Psoas muscle (tissue), 8 donors: ENCODE data around the gene AK2. TPM values are rescaled to one million over a fixed set of nuclear protein-coding genes. Genes with fewer than 3 reads are reported as not detected.

Source experiments
- ATAC-seq, 4 donors: fragments of 200-7000 bp; cut with Tn5 transposase; one replicate each; pipeline ENCODE4 v1.9.1; 2020; ENCODE audit warnings: moderate library complexity in 3 of 4, mild to moderate bottlenecking in 2 of 4
- DNase-seq, 2 donors: peaks; one replicate each; pipeline ENCODE4 v3.0.0-alpha.2; 2020
- H3K27ac ChIP-seq: fragments of 200-600 bp; one replicate; pipeline ENCODE4 v1.8.0; 2022
- H3K27me3 ChIP-seq, 3 donors: fragments of 200-600 bp in 1 of 3; one replicate each; pipeline versions ENCODE4 v1.6.1 to v1.8.0; 2013 to 2022; ENCODE audit warnings: low read length in 2 of 3, mild to moderate bottlenecking in 2 of 3, moderate library complexity in 1 of 3; ENCODE audit not compliant: insufficient read depth in 3 of 3
- H3K36me3 ChIP-seq, 2 donors: fragments of 200-600 bp in 1 of 2; one replicate each; pipeline versions ENCODE4 v1.6.1 to v1.8.0; 2013 to 2022; ENCODE audit warnings: low read depth in 1 of 2, mild to moderate bottlenecking in 1 of 2, moderate library complexity in 1 of 2; ENCODE audit not compliant: insufficient read depth in 1 of 2
- H3K4me1 ChIP-seq: fragments of 200-600 bp; one replicate; pipeline ENCODE4 v1.8.0; 2022
- H3K4me3 ChIP-seq: fragments of 200-600 bp; one replicate; pipeline ENCODE4 v1.8.0; 2022; ENCODE audit warnings: mild to moderate bottlenecking
- H3K9me3 ChIP-seq: fragments of 200-600 bp; one replicate; pipeline ENCODE4 v1.8.0; 2022
- WGBS, 3 donors: extraction: QIAGEN DNeasy Blood & Tissue Kit; methylation state at CpG; one replicate each; pipeline versions ENCODE4 v1.1.6 to v1.1.7; 2013; 5-methylcytosine and 5-hydroxymethylcytosine counted together
- intact Hi-C, 2 donors: fragments of 100-400 bp; cut with DNase I; formaldehyde crosslinking; loops; one replicate each; pipeline versions ENCODE4 v1.11.0 to v1.14.2; 2022
- polyA plus RNA-seq, 3 donors: library from polyadenylated mRNA; stranded (reverse); fragments of 200-250 nt; gene quantifications; one replicate each; pipeline ENCODE4 v1.2.3, GENCODE V29; 2013
- total RNA-seq, 4 donors: library from RNA; stranded (reverse); fragmentation: NEBNext Ultra II Directional in 2 of 4; extraction: Animal tissue kit (Norgen Biotek cat#: 25700) in 2 of 4; gene quantifications; one replicate each; pipeline versions ENCODE4 v1.2.1 to v1.2.4, GENCODE V29; 2021 to 2023
- TF ChIP-seq, protein P1 (sequence below): fragments of 200-600 bp; IDR thresholded peaks from one replicate; pipeline ENCODE4 v1.8.0; 2022; ENCODE audit warnings: antibody characterized with exemption
- donor health status: healthy with polysubstance abuse.
- donor health status: DM: no; HTN: no; CAD: no; lungs with moderate emphysema.
- donor health status: Bipolar disorder and iron deficiency.
- donor health status: healthy.
- donor health status: DM: yes; HTN: yes; CAD: no.
- donor health status: DM: no; HTN: no; CAD: no.
- donor health status: DM: no; HTN: no; CAD: no.
- donor health status: DM: yes; HTN: yes; CAD: no.

The AK2 gene
- total and polyA plus RNA-seq, 7 donors = 108 to 270 (median 152) TPM

DNA sequence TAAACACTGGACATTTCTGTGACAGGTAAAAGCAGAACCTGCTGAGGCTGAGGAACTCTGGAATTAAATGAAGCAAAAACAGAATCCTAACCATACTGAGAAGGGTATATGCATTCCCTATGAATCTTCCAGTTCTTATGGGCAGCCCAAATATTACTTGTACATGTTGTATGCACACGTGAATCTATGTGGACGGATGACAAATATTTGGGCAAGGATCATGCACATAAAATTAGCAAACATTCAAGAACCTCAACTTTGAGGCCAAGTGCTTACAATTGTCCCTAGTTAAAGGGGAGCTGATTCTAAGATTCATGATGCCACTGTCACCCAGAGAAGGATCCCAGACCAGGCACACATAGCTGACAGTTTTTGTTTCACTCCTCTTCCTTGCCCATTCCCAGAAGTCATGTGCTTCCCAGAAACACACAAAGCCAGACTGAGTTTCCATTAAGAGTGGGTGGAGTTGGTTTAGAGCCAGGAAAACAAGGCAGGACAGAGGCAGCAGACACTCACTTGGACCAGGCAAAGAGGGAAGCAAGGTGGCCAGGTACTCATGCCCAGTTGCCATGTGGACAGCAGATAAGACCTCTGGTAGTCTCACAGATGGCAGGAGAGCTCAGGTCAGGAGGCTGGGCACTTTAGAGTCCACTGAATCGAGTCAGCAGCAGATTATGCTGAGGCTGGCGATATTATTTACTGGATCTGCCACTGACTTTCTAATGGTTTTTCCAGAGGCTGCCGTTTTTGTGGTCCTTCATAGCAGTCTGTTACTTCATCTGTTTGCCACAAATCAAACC lies 25.6 kb downstream of the AK2 start:
- no peaks in the 10 kb centered on the region for H3K27me3 ChIP-seq
- no peak overlapping the region for H3K4me3 ChIP-seq
- peak; percentile 26 to 45 (median 35) for ATAC-seq
- H3K4me1 ChIP-seq = peaks cover 42% of the 10 kb centered on the region
- H3K9me3 ChIP-seq = no peaks in the 10 kb centered on the region
- no peak for DNase-seq
- H3K36me3 ChIP-seq = peaks cover 19 to 84% of the 10 kb centered on the region in 2 donors
- TF ChIP-seq, protein P1, sequence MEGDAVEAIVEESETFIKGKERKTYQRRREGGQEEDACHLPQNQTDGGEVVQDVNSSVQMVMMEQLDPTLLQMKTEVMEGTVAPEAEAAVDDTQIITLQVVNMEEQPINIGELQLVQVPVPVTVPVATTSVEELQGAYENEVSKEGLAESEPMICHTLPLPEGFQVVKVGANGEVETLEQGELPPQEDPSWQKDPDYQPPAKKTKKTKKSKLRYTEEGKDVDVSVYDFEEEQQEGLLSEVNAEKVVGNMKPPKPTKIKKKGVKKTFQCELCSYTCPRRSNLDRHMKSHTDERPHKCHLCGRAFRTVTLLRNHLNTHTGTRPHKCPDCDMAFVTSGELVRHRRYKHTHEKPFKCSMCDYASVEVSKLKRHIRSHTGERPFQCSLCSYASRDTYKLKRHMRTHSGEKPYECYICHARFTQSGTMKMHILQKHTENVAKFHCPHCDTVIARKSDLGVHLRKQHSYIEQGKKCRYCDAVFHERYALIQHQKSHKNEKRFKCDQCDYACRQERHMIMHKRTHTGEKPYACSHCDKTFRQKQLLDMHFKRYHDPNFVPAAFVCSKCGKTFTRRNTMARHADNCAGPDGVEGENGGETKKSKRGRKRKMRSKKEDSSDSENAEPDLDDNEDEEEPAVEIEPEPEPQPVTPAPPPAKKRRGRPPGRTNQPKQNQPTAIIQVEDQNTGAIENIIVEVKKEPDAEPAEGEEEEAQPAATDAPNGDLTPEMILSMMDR = no peak
- peak overlapping the region; percentile 39 for H3K27ac ChIP-seq
- WGBS, 3 donors = 22 to 35% (median 35%) methylated on average over 5 of the region's 5 CpGs
- intact Hi-C loops = no loop called here

DNA sequence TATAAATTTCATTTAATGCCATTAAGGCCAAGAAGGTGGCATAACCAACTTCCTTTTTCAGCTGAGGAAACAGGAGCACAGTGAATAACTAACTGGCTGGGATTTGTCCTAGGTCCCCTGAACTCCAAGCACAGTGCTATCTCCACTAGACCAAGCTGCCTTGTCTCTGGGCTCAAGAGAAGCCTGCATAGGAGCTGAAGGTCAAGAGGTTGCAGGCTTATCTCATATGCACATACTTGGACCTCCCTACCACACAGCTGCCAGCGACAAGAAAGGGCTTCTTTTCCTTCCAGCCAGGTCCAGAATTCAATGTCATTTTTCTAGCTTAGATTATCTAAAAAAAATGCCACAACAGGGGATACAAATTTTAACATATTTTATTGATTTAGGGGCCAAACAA lies 27.1 kb downstream of the AK2 start:
- intact Hi-C loops = loop anchor here in 1 of 2 donors (5.0 kb wide), 1 partner anchor 77 kb away; no protein-coding TSS in a partner anchor
- 19 to 33% (median 30%) methylated on average over 1 of the region's 1 CpG for WGBS, 3 donors
- no peaks in the 10 kb centered on the region for H3K27me3 ChIP-seq
- ATAC-seq = no peak
- H3K4me1 ChIP-seq = peaks cover 43% of the 10 kb centered on the region
- no peaks in the 10 kb centered on the region for H3K9me3 ChIP-seq
- peaks cover 19 to 78% of the 10 kb centered on the region in 2 donors for H3K36me3 ChIP-seq
- no peak overlapping the region for H3K27ac ChIP-seq
- DNase-seq = no peak
- no peak overlapping the region for H3K4me3 ChIP-seq
- TF ChIP-seq, protein P1 = no peak

DNA sequence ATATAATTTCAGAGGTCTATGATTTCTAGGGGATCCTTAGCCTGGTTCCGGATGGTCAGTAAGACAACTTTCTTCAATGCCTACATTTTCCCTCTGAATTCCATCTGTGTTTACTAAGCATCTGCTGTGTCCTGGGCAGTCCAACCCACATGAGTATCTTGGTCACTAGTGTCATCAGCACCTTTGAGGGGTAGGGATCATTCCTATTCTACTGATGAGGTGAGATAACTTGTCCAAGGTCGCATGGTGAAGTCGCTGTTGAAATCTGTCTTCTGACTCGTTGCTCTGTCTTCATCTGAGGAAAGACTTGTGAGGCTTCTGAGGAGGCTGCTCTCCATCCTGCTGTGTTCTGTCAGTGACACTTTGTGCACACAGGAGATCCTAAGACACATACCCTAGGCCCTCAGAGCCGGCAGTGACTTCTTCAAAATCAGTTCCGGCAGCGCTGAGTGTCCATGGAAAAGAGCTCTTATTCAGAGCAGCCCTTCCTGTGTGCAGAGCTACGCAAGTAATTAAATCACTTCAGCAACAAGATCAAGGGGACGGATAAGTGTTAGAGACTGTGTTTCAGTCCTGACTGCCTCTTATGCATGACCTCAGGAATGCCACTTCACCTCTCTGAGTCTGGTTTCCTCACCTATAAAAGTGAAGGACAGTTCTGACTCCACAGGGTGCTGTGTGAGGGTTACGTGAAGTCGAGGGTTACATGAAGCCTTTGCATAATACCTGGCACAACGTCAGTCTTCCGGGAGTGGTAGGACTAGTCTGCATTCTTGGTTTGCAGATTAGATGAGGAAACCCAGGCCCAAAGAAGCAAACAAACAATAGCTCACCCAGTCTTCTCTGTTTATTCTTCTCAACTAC lies 28.4 kb downstream of the AK2 start:
- H3K4me1 ChIP-seq = peaks cover 43% of the 10 kb centered on the region

DNA sequence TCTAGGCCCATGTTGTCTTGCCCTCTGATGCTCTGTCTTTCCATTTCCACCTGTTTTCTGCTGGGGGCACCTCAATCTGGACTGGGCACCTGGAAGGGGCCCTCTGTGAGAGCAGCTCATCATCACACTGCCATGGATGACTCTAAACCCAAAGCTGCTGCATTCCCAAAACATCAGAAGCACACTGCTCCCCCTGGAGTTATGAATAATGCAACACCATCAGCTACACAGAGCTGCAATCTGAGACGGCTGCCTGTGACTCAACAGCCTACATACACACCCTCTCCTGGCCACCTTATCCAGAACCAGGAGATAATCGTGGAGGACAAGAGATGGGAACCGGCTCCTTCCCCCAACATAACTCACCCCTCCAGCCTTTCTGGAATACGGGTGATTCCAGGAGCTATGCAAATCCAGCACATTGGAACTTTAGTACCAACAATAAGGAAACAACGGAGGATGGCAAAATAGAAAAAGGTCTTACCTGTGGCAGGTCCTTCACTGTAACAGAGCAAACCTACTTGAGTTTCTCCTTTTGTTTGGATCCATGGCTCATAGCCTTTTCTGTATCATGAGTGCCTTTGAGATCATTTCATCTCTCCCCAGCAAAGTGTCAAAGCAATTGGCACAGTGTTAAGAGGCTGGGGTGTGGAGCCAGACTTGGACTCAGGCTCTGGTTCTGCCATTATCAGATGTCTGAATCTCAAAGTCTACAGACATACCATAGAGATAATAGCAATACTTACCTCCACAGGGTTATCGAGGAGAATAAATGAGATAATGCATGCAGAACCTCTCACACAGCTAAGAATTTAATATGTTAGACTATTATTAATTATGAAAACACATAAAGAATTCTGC lies 29.3 kb downstream of the AK2 start:
- Histone ChIP-seq H3K4me3 (no peak overlapping the region), H3K9me3 (no peaks in the 10 kb centered on the region), H3K27me3 (no peaks in the 10 kb centered on the region), H3K4me1 (peaks cover 41% of the 10 kb centered on the region), H3K36me3 (peaks cover 16 to 56% of the 10 kb centered on the region in 2 donors), H3K27ac (no peak overlapping the region)
- WGBS, 3 donors = 57 to 71% (median 62%) methylated on average over 6 of the region's 6 CpGs
- ATAC-seq = peak; percentile 81 to 93 (median 88)
- intact Hi-C loops = loop anchor here in 1 of 2 donors (5.0 kb wide), 1 partner anchor 75 kb away; no protein-coding TSS in a partner anchor
- peak in 1 of 2 donors; percentile 40 for DNase-seq
- TF ChIP-seq, protein P1 = peak; percentile 48

More for the DNA sequence above, 28.4 kb downstream of the AK2 start:
- TF ChIP-seq, protein P1 = no peak
- Histone ChIP-seq H3K27ac (no peak overlapping the region), H3K4me3 (no peak overlapping the region), H3K36me3 (peaks cover 19 to 65% of the 10 kb centered on the region in 2 donors), H3K9me3 (no peaks in the 10 kb centered on the region), H3K27me3 (no peaks in the 10 kb centered on the region)
- 78 to 89% (median 81%) methylated on average over 13 of the region's 13 CpGs for WGBS, 3 donors
- peak in 3 of 4 donors; percentile 20 to 40 (median 31) for ATAC-seq
- intact Hi-C loops = loop anchor here in 1 of 2 donors (5.0 kb wide), 1 partner anchor 76 kb away; no protein-coding TSS in a partner anchor
- DNase-seq = no peak
